ENCODE data around the gene MACO1. TPM values are rescaled to one million over a fixed set of nuclear protein-coding genes. Genes with fewer than 3 reads are reported as not detected.

Gene MACO1
- total RNA-seq, 1 donor from 2014 or later, result 20.4 TPM

DNA sequence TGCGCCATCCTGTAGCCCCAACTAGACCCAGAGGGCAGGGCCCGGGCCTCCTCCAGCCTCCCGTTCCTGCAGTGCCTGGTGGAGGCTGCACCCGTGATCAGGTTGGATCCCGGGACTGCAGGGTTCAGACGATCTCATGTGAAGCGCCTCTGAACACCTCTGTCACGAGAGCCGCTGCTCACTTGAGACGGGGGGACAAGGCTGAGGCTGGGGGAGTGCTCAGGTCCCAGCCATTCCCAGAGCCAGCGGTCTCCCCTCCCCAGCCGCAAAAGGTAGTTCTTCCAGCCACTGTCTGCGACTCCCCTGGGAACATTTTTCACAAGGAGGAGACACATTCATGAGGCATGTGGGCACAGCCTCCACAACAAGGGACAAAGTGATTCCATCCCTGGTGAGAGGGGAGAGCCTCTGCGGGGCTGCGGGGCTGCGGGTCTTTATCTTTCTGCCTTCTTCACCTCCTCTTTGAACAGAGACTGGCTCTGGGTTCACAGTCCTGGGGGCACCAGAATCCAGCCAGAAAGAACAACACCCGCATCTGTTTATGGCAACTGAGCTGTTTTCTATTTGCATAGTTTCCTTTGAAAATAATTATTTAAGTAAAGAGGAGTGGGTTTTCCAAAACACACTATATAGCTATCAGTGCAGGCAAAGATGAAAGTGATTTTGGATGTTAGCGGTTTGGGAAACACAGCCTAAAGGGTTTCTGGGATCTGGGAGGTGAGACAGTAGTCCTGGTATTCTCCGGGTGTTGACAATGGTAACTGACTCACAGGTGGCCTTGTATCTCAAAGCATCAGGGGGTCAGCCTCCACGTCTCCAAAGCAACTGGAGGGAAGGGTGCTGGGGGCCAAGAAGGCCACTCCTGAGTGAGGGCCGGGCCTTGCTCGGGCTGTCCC, 99.7 kb downstream of the MACO1 start:
- DNase-seq (ENCODE audit: low spot score) (no peak), ATAC-seq (no peak)
- intact Hi-C loops (cut with DNase I), result no loop called here

DNA sequence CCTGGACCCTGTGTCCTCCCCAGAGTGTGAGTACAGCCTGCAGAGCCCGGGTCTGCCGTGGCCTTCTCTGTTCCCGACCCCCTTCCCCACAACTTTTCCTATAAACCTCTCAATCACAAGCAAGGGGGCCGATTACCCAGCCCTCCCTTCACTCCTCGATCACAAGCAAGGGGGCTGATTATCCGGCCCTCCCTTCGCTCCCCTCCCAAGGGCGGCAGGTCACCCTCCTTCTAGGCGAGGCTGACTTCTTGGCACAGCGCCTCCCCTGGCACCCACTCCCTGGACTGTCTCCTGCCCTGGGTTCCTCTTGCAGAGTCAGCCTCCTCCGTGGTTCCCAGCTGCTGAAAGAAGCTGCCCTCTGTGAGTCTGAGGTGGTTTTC, 100.4 kb downstream of the MACO1 start:
- DNase-seq (ENCODE audit: low spot score) (no peak), ATAC-seq (peak; percentile 30)
- intact Hi-C loops (cut with DNase I), result no loop called here

DNA sequence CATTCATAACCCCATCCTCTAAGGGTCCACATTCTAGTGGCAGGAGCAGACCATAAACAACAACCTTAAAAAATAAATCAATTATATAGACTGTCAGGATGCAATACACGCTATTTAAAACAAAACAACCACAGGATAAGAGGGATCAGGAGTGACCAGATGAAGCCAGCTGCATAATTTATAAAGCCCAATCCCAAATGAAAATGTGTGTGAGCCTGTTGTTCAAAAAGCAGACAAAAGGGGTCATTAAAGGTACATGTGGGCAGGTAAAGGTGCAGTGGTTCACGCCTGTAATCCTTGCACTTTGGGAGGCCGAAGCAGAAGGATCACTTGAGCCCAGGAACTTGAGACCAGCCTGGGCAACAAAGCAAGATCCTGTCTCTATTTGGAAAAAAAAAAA, 102.3 kb downstream of the MACO1 start:
- intact Hi-C loops (cut with DNase I), result no loop called here

DNA sequence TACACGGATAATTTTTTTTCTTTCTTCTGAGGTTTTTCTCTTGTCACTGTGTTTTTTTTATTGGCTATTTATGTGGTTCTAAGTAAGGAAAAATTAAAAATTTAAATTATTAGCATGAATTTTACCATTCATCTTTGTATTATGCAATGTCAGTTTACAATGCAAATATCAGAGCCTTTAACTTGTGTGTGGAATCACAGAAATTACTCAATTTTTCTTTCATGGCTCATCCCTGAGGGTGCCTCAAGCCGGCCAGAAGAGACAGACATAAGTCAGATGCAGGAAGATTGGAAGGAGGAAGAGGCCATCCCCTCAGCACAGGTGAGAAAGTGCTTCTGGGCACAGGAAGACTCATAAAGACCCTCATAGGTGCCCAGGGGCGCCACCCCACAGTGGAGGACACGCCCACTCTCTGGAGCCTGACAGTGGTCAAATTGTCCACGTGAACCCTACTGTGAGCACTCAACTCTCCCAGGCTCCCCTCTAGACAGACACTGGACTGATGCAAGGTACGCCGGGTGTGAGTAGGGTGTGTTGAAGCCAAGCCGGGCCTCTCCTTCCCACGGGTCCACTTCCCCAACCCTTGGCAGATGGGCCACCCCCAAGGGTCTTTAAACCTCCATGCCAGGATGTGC, 103.2 kb downstream of the MACO1 start:
- intact Hi-C loops (cut with DNase I), result no loop called here
- ATAC-seq (no peak), DNase-seq (ENCODE audit: low spot score) (no peak)

More for the DNA sequence above, 102.3 kb downstream of the MACO1 start:
- DNase-seq (ENCODE audit: low spot score) (no peak), ATAC-seq (no peak)

DNA sequence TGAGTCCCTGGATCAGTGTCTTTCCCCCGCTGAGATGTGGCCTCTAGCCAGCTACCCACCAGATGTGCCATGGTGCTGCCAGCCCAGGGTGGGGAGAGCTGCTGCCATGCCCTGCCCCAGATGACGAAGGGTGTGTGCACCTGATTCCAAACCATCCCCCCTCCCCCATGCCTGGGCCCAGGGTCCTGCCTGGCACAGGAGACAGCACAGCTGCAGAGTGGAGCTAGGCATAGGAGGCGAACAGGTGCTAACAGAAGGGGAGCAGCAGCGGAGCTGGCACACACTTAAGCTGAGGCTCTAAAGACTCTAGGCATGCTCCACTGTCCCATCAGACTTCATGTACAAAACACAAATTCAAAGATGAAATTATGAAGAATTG, 103.7 kb downstream of the MACO1 start:
- intact Hi-C loops (cut with DNase I), result no loop called here
- DNase-seq (ENCODE audit: low spot score) (no peak), ATAC-seq (no peak)

DNA sequence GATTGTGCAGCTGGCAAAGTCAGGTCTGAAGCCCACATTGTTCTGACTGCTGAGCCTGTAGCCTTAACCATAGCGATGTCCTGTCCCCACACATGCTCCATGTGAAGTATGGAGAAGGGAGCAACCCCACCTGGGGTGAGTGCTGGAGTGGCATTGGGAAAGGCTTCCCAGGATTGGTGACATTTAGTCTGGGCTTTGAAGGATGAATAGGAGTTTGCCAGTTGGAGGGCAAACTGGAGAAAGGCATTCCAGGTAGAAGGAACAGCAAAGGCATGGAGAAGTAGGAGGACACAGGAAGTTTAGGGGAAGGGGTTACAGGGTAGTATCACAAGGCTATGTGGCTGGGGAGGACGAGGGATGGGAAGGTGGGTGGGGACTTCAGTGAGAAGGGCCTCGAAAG, 105.4 kb downstream of the MACO1 start:
- ATAC-seq, result no peak
- intact Hi-C loops (cut with DNase I), result no loop called here

DNA sequence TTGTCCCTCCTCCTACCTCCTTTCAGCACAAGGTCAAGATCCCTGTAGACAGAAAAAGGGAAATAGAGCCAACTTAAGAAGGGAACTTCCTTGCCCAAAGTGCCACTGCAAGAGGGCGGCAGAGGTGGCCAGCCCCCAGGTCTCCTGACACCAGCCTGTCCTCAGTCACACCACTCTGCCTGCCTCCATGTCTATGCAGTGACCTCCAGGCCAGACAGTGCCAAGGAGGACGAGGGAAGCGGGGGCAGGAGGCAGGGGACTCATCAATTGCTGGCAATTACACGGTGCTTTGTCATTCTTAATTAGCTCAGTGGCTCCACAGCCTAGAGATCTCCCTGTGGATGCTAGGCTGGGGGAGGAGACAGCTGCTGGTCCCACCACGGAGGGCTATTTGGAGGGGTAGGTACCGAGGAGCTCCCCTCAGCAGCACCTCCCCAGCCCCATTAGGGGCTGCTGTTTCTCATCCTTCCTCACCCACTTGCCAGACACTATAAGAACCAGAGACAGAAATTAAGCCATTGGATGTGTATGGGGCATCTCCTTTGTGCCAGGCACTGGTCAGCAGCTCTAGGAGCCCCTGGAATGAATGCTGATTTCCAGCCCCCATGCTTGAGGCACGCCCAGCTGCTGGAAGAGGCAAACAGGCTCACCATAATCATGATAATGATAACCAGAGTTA, 106.6 kb downstream of the MACO1 start:
- intact Hi-C loops (cut with DNase I), result no loop called here
- ATAC-seq (no peak), DNase-seq (ENCODE audit: low spot score) (no peak)

More for the DNA sequence above, 105.4 kb downstream of the MACO1 start:
- no peak for DNase-seq (ENCODE audit: low spot score)

DNA sequence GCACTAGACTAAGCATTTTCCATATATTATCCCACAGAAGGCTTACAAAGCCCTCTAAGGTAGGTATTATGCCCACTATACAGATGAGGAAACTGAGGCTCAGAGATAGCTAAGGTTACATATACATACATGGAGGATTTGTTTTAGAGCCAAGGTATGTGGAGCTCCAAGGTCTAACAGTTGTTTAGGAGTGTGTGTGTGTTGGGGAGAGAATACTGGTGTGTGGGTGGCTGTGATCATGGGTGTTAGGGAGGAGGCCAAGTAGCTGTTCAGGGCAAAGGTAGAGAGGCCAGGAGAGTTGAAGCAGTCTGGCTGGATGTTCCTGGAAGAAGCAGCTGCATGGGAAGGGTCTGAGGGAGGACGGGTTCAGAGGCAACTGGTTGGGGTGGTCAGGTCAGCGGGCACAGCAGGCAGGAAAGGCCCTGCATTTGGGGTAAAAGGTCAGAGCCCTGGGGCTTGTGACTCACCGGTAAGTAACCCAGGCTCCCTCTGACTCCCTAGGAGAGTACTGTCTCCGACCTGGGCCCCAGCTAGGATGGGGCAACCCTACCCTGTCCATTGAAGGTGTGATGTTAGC, 107.6 kb downstream of the MACO1 start:
- intact Hi-C loops (cut with DNase I), result no loop called here
- ATAC-seq, result no peak
- DNase-seq (ENCODE audit: low spot score), result no peak

DNA sequence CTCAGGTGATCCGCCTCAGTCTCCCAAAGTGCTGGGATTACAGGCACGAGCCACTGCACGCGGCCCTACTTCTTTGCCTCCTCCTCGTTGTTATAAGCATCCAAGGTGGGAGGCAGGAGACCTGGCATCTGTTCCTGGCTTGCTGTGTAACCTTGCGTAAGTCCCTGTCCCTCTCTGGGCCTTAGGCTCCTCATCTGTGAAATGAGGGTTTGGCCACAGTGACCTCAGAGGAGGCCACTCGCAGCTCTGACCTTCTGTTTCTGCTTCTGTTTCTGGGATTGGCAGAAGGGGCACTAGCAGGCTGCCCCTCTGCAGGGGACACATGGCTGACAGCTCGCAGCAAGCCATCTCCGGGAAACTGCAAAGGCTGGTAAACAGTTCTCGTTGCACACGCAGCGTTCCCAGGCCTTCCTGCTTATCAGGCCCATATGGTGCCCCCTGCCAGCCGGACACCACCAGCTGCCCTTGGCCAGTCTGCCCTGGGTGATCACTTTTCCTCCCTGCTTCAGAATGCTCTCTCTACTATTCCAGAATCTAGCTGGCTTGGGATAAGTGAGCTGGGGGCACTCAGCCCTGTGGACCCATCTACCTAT, 110.1 kb downstream of the MACO1 start:
- intact Hi-C loops (cut with DNase I), result no loop called here
- no peak for ATAC-seq
- DNase-seq (ENCODE audit: low spot score), result no peak

DNA sequence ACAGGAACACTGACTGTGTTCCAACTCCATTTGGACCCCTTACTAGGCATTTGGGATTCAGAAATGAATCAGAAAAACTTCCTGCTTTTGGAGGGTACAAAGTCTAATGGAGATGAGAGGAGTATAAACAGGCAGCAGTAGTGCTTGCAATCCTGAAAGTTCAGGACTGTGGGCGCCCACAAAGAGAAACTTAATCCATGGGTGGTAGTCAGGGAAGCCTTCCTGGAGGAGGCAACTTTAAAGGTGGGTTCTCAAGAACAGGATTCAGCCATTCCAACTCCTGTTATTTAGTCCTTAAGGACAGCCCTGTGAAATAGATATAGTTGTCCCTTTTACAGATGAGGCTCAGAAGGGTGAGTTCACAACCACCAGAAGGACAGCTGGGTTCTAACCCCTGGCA, 110.7 kb downstream of the MACO1 start:
- ATAC-seq (no peak), DNase-seq (ENCODE audit: low spot score) (no peak)
- intact Hi-C loops (cut with DNase I), result no loop called here

DNA sequence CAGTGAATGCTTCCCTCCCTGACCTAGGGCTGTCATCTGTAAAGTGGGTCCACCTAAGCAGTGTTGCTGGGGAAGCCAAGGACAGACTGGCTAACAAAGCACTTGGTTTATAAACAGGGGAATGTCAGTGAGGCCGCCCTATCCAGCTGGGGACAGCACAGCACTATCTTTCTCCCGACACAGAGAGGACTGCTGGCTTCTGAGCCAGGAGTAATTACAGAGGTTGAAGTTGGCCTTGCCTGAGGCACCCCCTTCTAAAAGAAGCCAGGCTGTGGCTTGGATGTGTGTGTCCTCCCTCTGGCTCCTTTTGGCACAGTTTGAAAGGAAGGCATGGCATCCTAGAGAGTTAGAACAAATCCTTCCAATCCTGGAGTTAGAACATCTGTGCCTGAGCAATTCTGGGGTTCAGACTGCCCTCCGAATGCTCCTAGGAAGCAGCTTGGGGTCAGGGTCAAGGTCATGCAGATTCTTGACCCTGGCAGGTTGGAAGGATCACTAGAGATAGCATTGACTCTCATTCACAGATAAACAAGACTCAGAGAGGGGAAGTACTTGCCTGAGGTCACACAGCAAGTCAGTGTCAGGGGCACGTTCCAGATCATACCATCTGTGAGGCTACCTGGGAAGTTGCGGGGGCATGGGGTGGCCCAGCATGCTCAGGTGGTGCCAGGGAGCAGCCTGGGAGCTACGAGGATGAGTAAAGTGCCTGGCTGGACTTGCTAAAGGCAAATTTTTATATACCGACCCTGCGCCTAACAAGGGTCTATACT, 111.4 kb downstream of the MACO1 start:
- no peak for ATAC-seq
- intact Hi-C loops (cut with DNase I), result no loop called here
- no peak for DNase-seq (ENCODE audit: low spot score)

DNA sequence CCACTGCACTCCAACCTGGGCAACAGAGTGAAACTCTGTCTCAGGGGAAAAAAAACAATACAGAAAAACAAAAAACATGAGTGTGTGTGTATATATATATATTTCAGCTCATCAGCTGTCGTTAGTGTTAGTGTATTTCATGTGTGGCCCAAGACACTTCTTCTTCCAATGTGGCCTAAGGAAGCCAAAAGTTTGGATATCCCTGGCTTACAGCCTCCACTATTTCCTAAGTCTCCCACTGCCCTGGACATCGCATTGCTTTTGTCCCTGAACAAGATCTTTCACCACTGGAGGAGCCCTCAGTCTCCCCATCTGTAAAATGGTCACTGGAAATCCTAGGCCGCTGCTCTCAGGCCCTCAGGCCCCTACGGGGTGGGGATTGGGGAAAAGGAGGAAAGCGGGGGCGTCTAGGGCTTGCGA, 112.3 kb downstream of the MACO1 start:
- ATAC-seq (no peak), DNase-seq (ENCODE audit: low spot score) (no peak)
- intact Hi-C loops (cut with DNase I), result no loop called here

DNA sequence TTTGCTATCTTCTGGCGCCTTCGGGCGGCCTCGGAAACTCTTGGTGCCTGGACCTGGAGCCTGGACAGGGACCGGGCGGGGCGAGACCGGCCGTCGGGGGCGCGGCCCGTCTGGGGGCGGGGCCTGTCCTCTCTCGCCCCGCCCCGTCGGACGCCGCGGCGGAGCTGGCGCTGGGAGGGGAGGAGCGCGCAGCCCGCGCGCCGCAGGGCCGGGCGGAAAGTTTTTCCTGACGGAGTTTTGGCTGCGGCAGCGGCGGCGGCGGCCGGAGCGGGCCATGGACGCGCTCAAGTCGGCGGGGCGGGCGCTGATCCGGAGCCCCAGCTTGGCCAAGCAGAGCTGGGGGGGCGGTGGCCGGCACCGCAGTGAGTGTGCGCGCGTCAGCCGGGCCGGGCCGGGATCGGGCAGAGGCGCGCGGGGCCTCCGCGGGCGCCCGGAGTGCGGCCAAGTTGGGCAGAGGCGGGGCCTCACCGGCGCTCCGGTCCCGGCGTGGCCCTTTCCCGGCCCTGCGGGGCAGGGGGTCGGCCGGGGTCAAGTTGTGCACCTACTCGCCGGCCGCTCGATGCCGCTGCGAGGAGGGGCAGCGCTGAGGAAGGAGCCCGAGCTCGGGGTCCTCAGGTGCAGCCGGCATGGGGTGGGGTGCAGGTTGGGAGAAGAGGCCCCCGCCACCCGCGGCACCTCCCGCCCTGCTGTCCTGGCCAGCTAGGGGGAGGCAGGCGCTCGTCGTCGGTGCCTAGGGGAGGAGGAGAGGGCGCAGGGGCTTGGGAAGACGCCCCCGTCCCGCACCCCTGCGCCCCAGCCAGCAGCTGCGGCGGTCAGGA, 112.9 kb downstream of the MACO1 start, which contains the start of gene LDLRAP1:
TSS of gene LDLRAP1 (plus strand) at position 182 of the 818 bp plus-strand sequence. CDS start at position 275, 93 bp downstream.
- intact Hi-C loops (cut with DNase I), result no loop called here
- ATAC-seq (peak; percentile 96), DNase-seq (ENCODE audit: low spot score) (peak; percentile 85)

DNA sequence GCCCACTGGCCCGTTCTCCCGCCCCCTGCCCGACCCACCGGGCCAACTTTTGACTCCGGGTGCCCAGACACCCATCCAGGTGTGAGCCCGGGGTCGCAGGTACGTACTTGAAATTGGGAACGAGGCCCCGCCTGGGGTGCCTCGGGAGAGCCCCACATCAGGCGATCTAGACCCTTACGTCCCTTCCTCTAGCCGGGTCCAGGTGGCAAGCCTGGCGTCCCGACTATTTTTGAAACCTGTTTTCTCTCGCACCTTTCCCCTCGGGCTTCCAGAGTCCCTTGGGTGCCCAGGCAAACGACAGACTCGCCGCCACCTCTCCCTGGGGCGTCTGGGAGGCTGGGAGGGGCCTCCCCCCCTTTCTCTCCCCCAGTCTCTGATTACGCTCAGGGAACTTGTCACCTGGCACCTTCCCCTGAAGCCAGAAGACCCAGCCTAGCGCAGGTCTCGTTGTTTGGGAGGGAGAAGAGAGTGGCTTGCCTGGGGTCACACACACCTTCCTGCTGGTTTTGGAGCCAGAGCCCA, 113.6 kb downstream of the MACO1 start:
- intact Hi-C loops (cut with DNase I), result no loop called here
- ATAC-seq (no peak), DNase-seq (ENCODE audit: low spot score) (no peak)

DNA sequence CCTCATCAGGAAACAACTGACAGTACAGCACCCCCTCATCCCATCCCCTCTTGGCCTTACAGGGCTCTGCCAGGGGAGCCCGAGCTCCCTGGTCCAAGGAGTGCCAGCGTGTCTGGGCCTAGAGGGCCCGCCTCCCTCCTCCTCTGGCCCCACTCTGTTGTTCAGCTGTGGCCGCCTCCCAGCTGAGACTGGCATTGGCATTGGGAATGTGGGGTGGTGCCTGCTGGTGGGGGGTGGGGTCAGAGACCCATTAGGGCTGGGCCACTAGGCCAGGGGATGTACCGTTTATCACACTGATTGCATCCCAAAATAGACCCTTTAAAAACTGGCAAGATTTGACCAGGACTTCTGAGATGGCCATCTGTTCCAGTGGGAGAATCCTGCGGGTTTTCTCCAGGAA, 114.1 kb downstream of the MACO1 start:
- DNase-seq (ENCODE audit: low spot score), result no peak
- ATAC-seq, result peak; percentile 13
- intact Hi-C loops (cut with DNase I), result no loop called here

DNA sequence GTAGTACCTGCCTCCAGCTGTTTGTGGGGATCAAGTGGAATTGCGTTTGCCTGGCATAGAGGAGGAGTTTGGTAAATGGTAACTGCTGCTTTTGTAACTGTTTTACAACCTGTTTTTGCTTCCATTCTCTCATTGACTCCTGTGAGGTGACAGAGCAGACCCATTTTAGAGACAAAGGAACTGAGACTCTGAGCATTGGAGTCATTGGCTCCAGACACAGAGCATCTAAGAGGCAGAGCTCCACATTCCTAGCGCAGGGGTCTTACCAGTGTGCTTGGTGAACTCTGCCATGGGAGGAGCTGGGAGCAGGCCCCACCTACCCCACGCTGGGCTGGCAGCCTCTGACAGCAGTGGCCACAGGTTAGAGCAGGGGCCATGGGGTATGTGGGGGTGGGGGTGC, 115.1 kb downstream of the MACO1 start:
- no peak for DNase-seq (ENCODE audit: low spot score)

DNA sequence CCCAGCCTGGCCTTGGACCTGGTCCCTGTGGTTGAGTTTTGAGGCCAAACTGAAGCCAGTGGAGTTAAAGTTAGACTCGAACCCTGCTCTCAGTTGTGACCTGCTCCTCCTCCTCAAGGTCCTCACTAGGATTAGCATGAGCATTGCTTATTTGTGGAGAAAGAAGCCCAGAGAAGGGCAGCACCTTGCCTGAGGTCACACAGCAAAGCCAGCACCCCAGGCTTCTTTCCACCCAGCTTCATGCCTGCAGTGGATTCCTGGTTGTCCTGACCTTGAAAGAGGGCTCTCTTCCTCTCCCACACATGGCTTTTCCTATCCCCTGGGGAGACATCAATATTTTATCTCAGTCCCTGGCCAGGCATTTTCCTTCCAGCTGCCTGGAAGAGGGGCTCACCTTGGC, 115.5 kb downstream of the MACO1 start:
- intact Hi-C loops (cut with DNase I), result no loop called here
- DNase-seq (ENCODE audit: low spot score), result no peak

More for the DNA sequence above, 115.1 kb downstream of the MACO1 start:
- ATAC-seq, result no peak
- intact Hi-C loops (cut with DNase I), result no loop called here

More for the DNA sequence above, 115.5 kb downstream of the MACO1 start:
- ATAC-seq, result no peak

Data from sciatic nerve (tissue), 2 donors.